HepG2 (cell line): ENCODE results near the gene AOX1. TPM values are rescaled to one million over a fixed set of nuclear protein-coding genes. Genes with fewer than 3 reads are reported as not detected.

Experiments
- ATAC-seq: fragments of 200-7000 bp; cut with Tn5 transposase; 3 replicates; pipeline ENCODE4 v1.9.1; 2020; ENCODE audit warnings: mild to moderate bottlenecking, moderate library complexity
- BruUV-seq: library from RNA; stranded (reverse); fragments of 400-500 nt; replicated peaks from 2 replicates; lab custom pipeline; 2021; lab: Mats Ljungman, UMichigan
- CTCF ChIA-PET: fragments of 300-600 bp; formaldehyde crosslinking; extraction: SDS; loops from one replicate; lab custom pipeline; 2021; ENCODE audit warnings: low total read pairs, inconsistent platforms, low intra/inter-chr PET ratio; lab: Yijun Ruan, JAX
- POLR2A ChIA-PET: fragments of 350-600 bp; sonication (Branson Sonifier 250); formaldehyde crosslinking; loops from one replicate; lab custom pipeline; 2020; ENCODE audit warnings: antibody characterized with exemption, inconsistent platforms; lab: Yijun Ruan, JAX
- DNase-seq: peaks from one replicate; pipeline ENCODE4 v3.0.0-alpha.2; 2015; ENCODE audit warnings: low spot score
- FAIRE-seq: peaks from 3 replicates; lab custom pipeline; 2011; peaks lifted over from hg19 to GRCh38; lab: Jason Lieb, UNC
- H2AFZ ChIP-seq: one replicate; pipeline ENCODE4 v1.6.1; 2011; ENCODE audit warnings: low read length, inconsistent platforms
- H3K27ac ChIP-seq: fragments of 300-600 bp; 3 replicates; pipeline ENCODE4 v1.8.0; 2011; ENCODE audit warnings: mixed run types, mild to moderate bottlenecking, mixed read lengths, low read length, inconsistent platforms; ENCODE audit not compliant: insufficient read depth; ENCODE audit errors: extremely low read length
- H3K27me3 ChIP-seq, 2 experiments: fragments of 200-600 bp in 1 of 2; 2 replicates in 1 of 2; 3 replicates in 1 of 2; pipeline versions ENCODE4 v1.6.0 to v1.8.0; 2011; ENCODE audit warnings: low read length in 2 of 2, mild to moderate bottlenecking in 2 of 2, moderate library complexity in 2 of 2, inconsistent platforms in 1 of 2; ENCODE audit not compliant: insufficient read depth in 2 of 2, control insufficient read depth in 1 of 2
- H3K36me3 ChIP-seq, 2 experiments: fragments of 200-600 bp in 1 of 2; replicated peaks in 1 of 2; 2 replicates in 1 of 2; 3 replicates in 1 of 2; pipeline versions ENCODE4 v1.5.1 to v1.8.0; 2011; ENCODE audit warnings: low read length in 2 of 2, inconsistent platforms in 1 of 2; ENCODE audit not compliant: insufficient read depth in 2 of 2, control insufficient read depth in 1 of 2
- H3K4me1 ChIP-seq: 2 replicates; pipeline ENCODE4 v1.5.1; 2012; ENCODE audit warnings: low read length, inconsistent platforms; ENCODE audit not compliant: insufficient read depth
- H3K4me2 ChIP-seq: 2 replicates; pipeline ENCODE4 v1.6.0; 2011; ENCODE audit warnings: low read depth, low read length, inconsistent platforms
- H3K4me3 ChIP-seq, 3 experiments: fragments of 200-600 bp in 1 of 3; sonication (generic), shearing (Covaris generic) in 1 of 3; replicated peaks in 1 of 3; 2 replicates each; pipeline ENCODE4 v1.5.1; 2011 to 2016; ENCODE audit warnings: low read length in 3 of 3, inconsistent platforms in 2 of 3, low read depth in 2 of 3, mild to moderate bottlenecking in 2 of 3, control low read depth in 1 of 3, mixed read lengths in 1 of 3; ENCODE audit not compliant: insufficient read depth in 1 of 3
- H3K79me2 ChIP-seq: one replicate; pipeline ENCODE4 v1.6.1; 2011; ENCODE audit warnings: low read length, inconsistent platforms; ENCODE audit not compliant: insufficient read depth
- H3K9ac ChIP-seq: 2 replicates; pipeline ENCODE4 v1.6.0; 2011; ENCODE audit warnings: mild to moderate bottlenecking, low read depth, low read length, inconsistent platforms; ENCODE audit not compliant: insufficient read depth
- H3K9me3 ChIP-seq: 2 replicates; pipeline ENCODE4 v1.5.1; 2012; ENCODE audit warnings: mild to moderate bottlenecking, low read length
- H4K20me1 ChIP-seq: 2 replicates; pipeline ENCODE4 v1.6.0; 2011; ENCODE audit warnings: inconsistent platforms, mild to moderate bottlenecking, low read length, moderate library complexity; ENCODE audit not compliant: insufficient read depth
- ARID4A ChIP-seq: sonication (generic); formaldehyde crosslinking; IDR thresholded peaks from 2 replicates; pipeline ENCODE4 v1.5.0; 2020; ENCODE audit warnings: mild to moderate bottlenecking, missing genetic modification reagents, borderline replicate concordance
- CEBPG ChIP-seq: IDR thresholded peaks from 2 replicates; pipeline ENCODE4 v1.6.1; 2016
- DDIT3 ChIP-seq: sonication (generic); formaldehyde crosslinking; IDR thresholded peaks from 2 replicates; pipeline ENCODE4 v1.4.0; 2020; ENCODE audit warnings: mild to moderate bottlenecking, missing genetic modification reagents
- FOSL1 ChIP-seq: sonication (generic); formaldehyde crosslinking; IDR thresholded peaks from 2 replicates; pipeline ENCODE4 v1.9.0; 2021; ENCODE audit warnings: missing genetic modification reagents, borderline replicate concordance
- KLF12 ChIP-seq: sonication (generic); formaldehyde crosslinking; IDR thresholded peaks from 2 replicates; pipeline ENCODE4 v1.4.0; 2020; ENCODE audit warnings: missing genetic modification reagents, borderline replicate concordance
- TBX2 ChIP-seq: sonication (generic); formaldehyde crosslinking; IDR thresholded peaks from 2 replicates; pipeline ENCODE4 v1.5.0; 2020; ENCODE audit warnings: missing genetic modification reagents, mild to moderate bottlenecking, borderline replicate concordance
- TCF7L2 ChIP-seq: IDR thresholded peaks from 2 replicates; pipeline ENCODE4 v1.6.1; 2011; ENCODE audit warnings: mild to moderate bottlenecking, low read depth, low read length, moderate library complexity
- ZBTB33 ChIP-seq: sonication (generic); formaldehyde crosslinking; IDR thresholded peaks from 2 replicates; pipeline ENCODE4 v1.4.0; 2020; ENCODE audit warnings: missing genetic modification reagents
- ZNF460 ChIP-seq: sonication (generic); formaldehyde crosslinking; IDR thresholded peaks from 2 replicates; pipeline ENCODE4 v1.5.1; 2020; ENCODE audit warnings: missing genetic modification reagents, mild to moderate bottlenecking, borderline replicate concordance
- ZNF652 ChIP-seq: IDR thresholded peaks from 2 replicates; pipeline ENCODE4 v1.6.1; 2016; ENCODE audit warnings: low read depth, borderline replicate concordance
- WGBS: methylation state at CpG from one replicate; pipeline ENCODE4 v1.1.6; 2017; ENCODE audit warnings: low lambda C conversion rate; 5-methylcytosine and 5-hydroxymethylcytosine counted together
- in situ Hi-C: cut with HindIII; loops from 2 replicates; pipeline ENCODE4 v1.10.0; 2017; ENCODE audit warnings: low pct_unique_long_range_greater_than_20kb; ENCODE audit not compliant: extremely low pct_ligation_motif_present
- intact Hi-C: fragments of 100-400 bp; cut with micrococcal nuclease; formaldehyde crosslinking; loops from one replicate; pipeline ENCODE4 v1.10.0; 2022; ENCODE audit not compliant: unreplicated experiment
- polyA plus RNA-seq, 8 experiments: library from polyadenylated mRNA; depleted of rRNA in 3 of 8; stranded (reverse) in 7 of 8; unstranded in 1 of 8; fragments of >200 nt; fragmentation: Illumina TruSeq in 4 of 8; extraction: Trizol in 4 of 8; gene quantifications; 2 replicates each; pipeline versions ENCODE4 v1.2.1 to v1.2.3, GENCODE V29; 2011 to 2016; ENCODE audit warnings: low read depth in 4 of 8, missing spikeins in 1 of 8, mixed read lengths in 1 of 8; ENCODE audit not compliant: insufficient read depth in 1 of 8
- total RNA-seq, 5 experiments: library from RNA; depleted of rRNA; stranded (reverse); fragments of >200 nt; fragmentation: Illumina TruSeq; extraction: Trizol; gene quantifications; 2 replicates each; pipeline ENCODE4 v1.2.3, GENCODE V29; 2016; ENCODE audit warnings: low read depth in 1 of 5
- TF ChIP-seq, protein P1 (sequence below): IDR thresholded peaks from 2 replicates; pipeline ENCODE4 v1.6.1; 2016

Gene AOX1
- total and polyA plus RNA-seq, 2 of the 13 experiments (the other 11 are each of a cell fraction or from before 2014, with no cell fraction given): 9.2 to 18.0 TPM

- Histone ChIP-seq H2AFZ (no peak overlapping the region), H3K36me3 (no peaks in the 10 kb centered on the region), H3K4me1 (no peaks in the 10 kb centered on the region; the same call in 1 of the 2 replicates), H3K79me2 (no peaks in the 10 kb centered on the region), H3K4me3 (no peak overlapping the region), H3K4me2 (no peak overlapping the region), H4K20me1 (no peaks in the 10 kb centered on the region), H3K27me3 (no peaks in the 10 kb centered on the region), H3K9me3 (no peaks in the 10 kb centered on the region), H3K9ac (no peak overlapping the region), H3K27ac (no peak overlapping the region)
- DNase-seq (no peak), ATAC-seq (no peak), FAIRE-seq (no peak)
- in situ Hi-C loops (loop anchor here (5.0 kb wide), 1 partner anchor 72 kb away; the partner anchor contains the start of gene AOX1), intact Hi-C loops (no loop called here)
- TF ChIP-seq KLF12 (CRISPR knock-in tag) (no peak), DDIT3 (CRISPR knock-in tag) (no peak), CEBPG (CRISPR knock-in tag) (no peak)
- 97% methylated on average over 4 of the region's 4 CpGs for WGBS
- POLR2A ChIA-PET: no interaction called here
- CTCF ChIA-PET: no interaction called here
- no TSS peak for BruUV-seq
Measured at GRCh38 chr2:200659410-200659809, 73.6 kb downstream of the AOX1 start.

DNA sequence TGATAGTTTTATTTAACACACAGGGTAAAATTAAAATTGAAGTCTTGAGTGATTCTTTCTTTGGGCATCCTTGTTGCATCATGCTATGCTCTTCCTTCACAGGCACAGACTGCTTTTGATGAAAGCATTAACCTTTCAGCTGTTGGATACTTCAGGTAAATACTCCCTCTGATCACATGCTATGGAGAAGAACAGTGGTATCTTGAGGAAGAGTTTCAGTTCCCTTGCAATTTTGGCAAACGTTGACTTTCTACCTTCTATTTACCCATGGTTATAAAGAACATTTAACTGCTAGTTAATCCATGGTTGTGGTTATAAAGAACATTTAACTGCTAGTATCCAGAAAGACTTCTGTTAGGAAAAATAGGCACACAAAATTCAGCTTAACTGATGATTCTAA is 75.7 kb downstream of the AOX1 start:
- no peaks in the 10 kb centered on the region for H4K20me1 ChIP-seq
- no peak overlapping the region for H3K9ac ChIP-seq
- no peaks in the 10 kb centered on the region; a peak in 1 of 5 replicates for H3K27me3 ChIP-seq
- no peaks in the 10 kb centered on the region for H3K36me3 ChIP-seq
- no peaks in the 10 kb centered on the region for H3K9me3 ChIP-seq
- FAIRE-seq (no peak), DNase-seq (no peak), ATAC-seq (no peak)
- intact Hi-C loops (no loop called here), in situ Hi-C loops (no loop called here)
- H3K27ac ChIP-seq: no peak overlapping the region
- 63% methylated on average over 1 of the region's 1 CpG for WGBS
- H3K79me2 ChIP-seq: no peaks in the 10 kb centered on the region
- H3K4me3 ChIP-seq: no peak overlapping the region
- BruUV-seq: no TSS peak
- CTCF ChIA-PET: no interaction called here
- peaks cover 13% of the 10 kb centered on the region for H3K4me1 ChIP-seq
- no peak overlapping the region for H3K4me2 ChIP-seq
- POLR2A ChIA-PET: no interaction called here
- H2AFZ ChIP-seq: no peak overlapping the region
- TF ChIP-seq, protein P1, sequence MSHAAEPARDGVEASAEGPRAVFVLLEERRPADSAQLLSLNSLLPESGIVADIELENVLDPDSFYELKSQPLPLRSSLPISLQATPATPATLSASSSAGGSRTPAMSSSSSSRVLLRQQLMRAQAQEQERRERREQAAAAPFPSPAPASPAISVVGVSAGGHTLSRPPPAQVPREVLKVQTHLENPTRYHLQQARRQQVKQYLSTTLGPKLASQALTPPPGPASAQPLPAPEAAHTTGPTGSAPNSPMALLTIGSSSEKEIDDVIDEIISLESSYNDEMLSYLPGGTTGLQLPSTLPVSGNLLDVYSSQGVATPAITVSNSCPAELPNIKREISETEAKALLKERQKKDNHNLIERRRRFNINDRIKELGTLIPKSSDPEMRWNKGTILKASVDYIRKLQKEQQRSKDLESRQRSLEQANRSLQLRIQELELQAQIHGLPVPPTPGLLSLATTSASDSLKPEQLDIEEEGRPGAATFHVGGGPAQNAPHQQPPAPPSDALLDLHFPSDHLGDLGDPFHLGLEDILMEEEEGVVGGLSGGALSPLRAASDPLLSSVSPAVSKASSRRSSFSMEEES (CRISPR knock-in tag): no peak
- TF ChIP-seq FOSL1 (CRISPR knock-in tag) (no peak), TCF7L2 (no peak), ARID4A (CRISPR knock-in tag) (no peak), ZNF652 (no peak), ZBTB33 (CRISPR knock-in tag) (no peak), TBX2 (CRISPR knock-in tag) (no peak), ZNF460 (CRISPR knock-in tag) (no peak)
